WTC11 (cell line): ENCODE measurements around the gene FOXL2. TPM values are rescaled to one million over a fixed set of nuclear protein-coding genes. Genes with fewer than 3 reads are reported as not detected.

Experiments used
- ATAC-seq: fragments of 200-7000 bp; cut with Tn5 transposase; 2 replicates; pipeline ENCODE4 v1.10.0; 2021; ENCODE audit warnings: mild to moderate bottlenecking, moderate library complexity
- CTCF ChIA-PET: fragments of 300-600 bp; sonication (Branson Sonifier 250); formaldehyde crosslinking; loops from one replicate; lab custom pipeline; 2021; ENCODE audit warnings: antibody characterized with exemption; lab: Charles Lee
- POLR2A ChIA-PET: fragments of 350-600 bp; sonication (Branson Sonifier 250); formaldehyde crosslinking; loops from one replicate; lab custom pipeline; 2021; ENCODE audit warnings: antibody characterized with exemption; lab: Charles Lee
- DNase-seq: peaks from one replicate; pipeline ENCODE4 v3.0.0; 2021; ENCODE audit warnings: low spot score
- H3K27ac Mint-ChIP-seq: 2 replicates; pipeline ENCODE4 v1.8.0; 2021; ENCODE audit warnings: mixed read lengths
- H3K27me3 Mint-ChIP-seq: 2 replicates; pipeline ENCODE4 v1.8.0; 2021; ENCODE audit warnings: low read depth, mild to moderate bottlenecking, moderate library complexity, mixed read lengths
- H3K36me3 Mint-ChIP-seq: 2 replicates; pipeline ENCODE4 v1.8.0; 2021; ENCODE audit warnings: mixed read lengths
- H3K4me1 Mint-ChIP-seq: 2 replicates; pipeline ENCODE4 v1.8.0; 2022; ENCODE audit warnings: mixed read lengths
- H3K4me3 Mint-ChIP-seq: 2 replicates; pipeline ENCODE4 v1.8.0; 2021; ENCODE audit warnings: mild to moderate bottlenecking, moderate library complexity, mixed read lengths
- H3K9me3 Mint-ChIP-seq: 2 replicates; pipeline ENCODE4 v1.8.0; 2021; ENCODE audit warnings: mixed read lengths
- ESRRA ChIP-seq: sonication (generic); formaldehyde crosslinking; IDR thresholded peaks from 2 replicates; pipeline ENCODE4 v1.8.1; 2022; ENCODE audit warnings: mild to moderate bottlenecking, missing genetic modification reagents, borderline replicate concordance
- FOXP4 ChIP-seq: sonication (generic); formaldehyde crosslinking; IDR thresholded peaks from 2 replicates; pipeline ENCODE4 v1.8.0; 2022; ENCODE audit warnings: mild to moderate bottlenecking, missing genetic modification reagents
- GABPB1 ChIP-seq: sonication (generic); formaldehyde crosslinking; IDR thresholded peaks from 2 replicates; pipeline ENCODE4 v1.8.1; 2023; ENCODE audit warnings: mild to moderate bottlenecking, missing genetic modification reagents
- GTF2I ChIP-seq: fragments of 250-450 bp; sonication (Bioruptor Pico); conservative IDR thresholded peaks from 2 replicates; pipeline ENCODE4 v1.4.0; 2021; ENCODE audit warnings: mild to moderate bottlenecking
- HMGA2 ChIP-seq: fragments of 250-450 bp; sonication (Bioruptor Pico); IDR thresholded peaks from 2 replicates; pipeline ENCODE4 v1.4.0; 2021; ENCODE audit warnings: mild to moderate bottlenecking, moderate library complexity
- JAZF1 ChIP-seq: fragments of 250-450 bp; sonication (Bioruptor Pico); IDR thresholded peaks from 2 replicates; pipeline ENCODE4 v1.9.0; 2021; ENCODE audit warnings: moderate library complexity, mild to moderate bottlenecking, inconsistent platforms
- MXD4 ChIP-seq: fragments of 250-450 bp; sonication (Bioruptor Pico); IDR thresholded peaks from 2 replicates; pipeline ENCODE4 v1.8.0; 2021; ENCODE audit warnings: mild to moderate bottlenecking, moderate library complexity, borderline replicate concordance
- NFE2L1 ChIP-seq: sonication (generic); formaldehyde crosslinking; IDR thresholded peaks from 2 replicates; pipeline ENCODE4 v1.8.1; 2023; ENCODE audit warnings: missing genetic modification reagents
- NR2C2 ChIP-seq: sonication (generic); formaldehyde crosslinking; IDR thresholded peaks from 2 replicates; pipeline ENCODE4 v1.8.0; 2022; ENCODE audit warnings: mild to moderate bottlenecking, missing genetic modification reagents
- NR3C1 ChIP-seq: sonication (generic); formaldehyde crosslinking; conservative IDR thresholded peaks from 2 replicates; pipeline ENCODE4 v1.8.1; 2023; ENCODE audit warnings: low read depth, mild to moderate bottlenecking, missing genetic modification reagents
- PRDM15 ChIP-seq: sonication (generic); formaldehyde crosslinking; IDR thresholded peaks from 2 replicates; pipeline ENCODE4 v1.8.0; 2022; ENCODE audit warnings: missing genetic modification reagents
- RELA ChIP-seq: sonication (generic); formaldehyde crosslinking; IDR thresholded peaks from 2 replicates; pipeline ENCODE4 v1.8.1; 2022; ENCODE audit warnings: missing genetic modification reagents, mild to moderate bottlenecking, borderline replicate concordance
- STAT6 ChIP-seq: sonication (generic); formaldehyde crosslinking; conservative IDR thresholded peaks from 2 replicates; pipeline ENCODE4 v1.8.1; 2023; ENCODE audit warnings: mild to moderate bottlenecking, low read depth, missing genetic modification reagents, moderate library complexity
- ZNF396 ChIP-seq: fragments of 250-450 bp; sonication (Bioruptor Pico); IDR thresholded peaks from 2 replicates; pipeline ENCODE4 v1.8.0; 2021; ENCODE audit warnings: mild to moderate bottlenecking, moderate library complexity, borderline replicate concordance
- ZNF423 ChIP-seq: fragments of 250-450 bp; sonication (Bioruptor Pico); IDR thresholded peaks from 2 replicates; pipeline ENCODE4 v2.1.2; 2022; ENCODE audit warnings: mild to moderate bottlenecking, moderate library complexity
- ZNF671 ChIP-seq: fragments of 250-450 bp; sonication (Bioruptor Pico); IDR thresholded peaks from 2 replicates; pipeline ENCODE4 v1.8.0; 2021; ENCODE audit warnings: mild to moderate bottlenecking
- total RNA-seq: library from RNA; stranded (reverse); gene quantifications from 3 replicates; pipeline ENCODE4 v1.2.3, GENCODE V29; 2021
- TF ChIP-seq, protein P1 (sequence below): fragments of 250-450 bp; sonication (Bioruptor Pico); IDR thresholded peaks from 2 replicates; pipeline ENCODE4 v1.9.0; 2021; ENCODE audit warnings: mild to moderate bottlenecking, borderline replicate concordance
- TF ChIP-seq, protein P2 (sequence below): sonication (generic); formaldehyde crosslinking; IDR thresholded peaks from 2 replicates; pipeline ENCODE4 v1.8.0; 2022; ENCODE audit warnings: mild to moderate bottlenecking, missing genetic modification reagents
- TF ChIP-seq, protein P3 (sequence below): fragments of 250-450 bp; sonication (Bioruptor Pico); IDR thresholded peaks from 2 replicates; pipeline ENCODE4 v1.9.0; 2021; ENCODE audit warnings: mild to moderate bottlenecking

The FOXL2 gene
- total RNA-seq, 1 experiment from 2014 or later: 1.4 TPM

DNA sequence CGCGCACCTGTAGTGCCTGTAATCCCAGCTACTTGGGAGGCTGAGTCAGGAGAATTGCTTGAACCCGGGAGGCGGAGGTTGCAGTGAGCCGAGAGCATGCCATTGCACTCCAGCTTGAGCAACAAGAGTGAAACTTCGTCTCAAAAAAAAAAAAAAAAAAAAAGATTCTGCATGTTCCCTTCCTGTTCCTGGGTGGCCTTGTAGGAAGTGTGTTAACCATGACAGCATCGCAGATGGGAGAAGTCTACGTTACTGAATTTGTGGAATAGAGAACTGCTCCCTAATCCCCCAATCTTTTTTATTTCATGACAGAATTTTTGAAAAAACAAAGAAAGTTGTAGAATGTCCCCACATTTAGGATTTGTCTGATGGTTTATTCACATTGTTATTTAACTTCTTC, 45.4 kb downstream of the FOXL2 start:
- no peak for ATAC-seq
- Mint-ChIP-seq H3K36me3 (0 out of 2 replicates have a peak, but pooled peaks cover 3% of the 10 kb centered on the region), H3K4me1 (no peaks in the 10 kb centered on the region), H3K4me3 (no peak overlapping the region), H3K27me3 (no peaks in the 10 kb centered on the region; the same call in 1 of the 2 replicates), H3K9me3 (peaks cover 3% of the 10 kb centered on the region; the same call in 1 of the 2 replicates), H3K27ac (no peak overlapping the region)
- TF ChIP-seq STAT6 (CRISPR knock-in tag): no peak
- no peak for TF ChIP-seq GTF2I (CRISPR knock-in tag)
- TF ChIP-seq, protein P1, sequence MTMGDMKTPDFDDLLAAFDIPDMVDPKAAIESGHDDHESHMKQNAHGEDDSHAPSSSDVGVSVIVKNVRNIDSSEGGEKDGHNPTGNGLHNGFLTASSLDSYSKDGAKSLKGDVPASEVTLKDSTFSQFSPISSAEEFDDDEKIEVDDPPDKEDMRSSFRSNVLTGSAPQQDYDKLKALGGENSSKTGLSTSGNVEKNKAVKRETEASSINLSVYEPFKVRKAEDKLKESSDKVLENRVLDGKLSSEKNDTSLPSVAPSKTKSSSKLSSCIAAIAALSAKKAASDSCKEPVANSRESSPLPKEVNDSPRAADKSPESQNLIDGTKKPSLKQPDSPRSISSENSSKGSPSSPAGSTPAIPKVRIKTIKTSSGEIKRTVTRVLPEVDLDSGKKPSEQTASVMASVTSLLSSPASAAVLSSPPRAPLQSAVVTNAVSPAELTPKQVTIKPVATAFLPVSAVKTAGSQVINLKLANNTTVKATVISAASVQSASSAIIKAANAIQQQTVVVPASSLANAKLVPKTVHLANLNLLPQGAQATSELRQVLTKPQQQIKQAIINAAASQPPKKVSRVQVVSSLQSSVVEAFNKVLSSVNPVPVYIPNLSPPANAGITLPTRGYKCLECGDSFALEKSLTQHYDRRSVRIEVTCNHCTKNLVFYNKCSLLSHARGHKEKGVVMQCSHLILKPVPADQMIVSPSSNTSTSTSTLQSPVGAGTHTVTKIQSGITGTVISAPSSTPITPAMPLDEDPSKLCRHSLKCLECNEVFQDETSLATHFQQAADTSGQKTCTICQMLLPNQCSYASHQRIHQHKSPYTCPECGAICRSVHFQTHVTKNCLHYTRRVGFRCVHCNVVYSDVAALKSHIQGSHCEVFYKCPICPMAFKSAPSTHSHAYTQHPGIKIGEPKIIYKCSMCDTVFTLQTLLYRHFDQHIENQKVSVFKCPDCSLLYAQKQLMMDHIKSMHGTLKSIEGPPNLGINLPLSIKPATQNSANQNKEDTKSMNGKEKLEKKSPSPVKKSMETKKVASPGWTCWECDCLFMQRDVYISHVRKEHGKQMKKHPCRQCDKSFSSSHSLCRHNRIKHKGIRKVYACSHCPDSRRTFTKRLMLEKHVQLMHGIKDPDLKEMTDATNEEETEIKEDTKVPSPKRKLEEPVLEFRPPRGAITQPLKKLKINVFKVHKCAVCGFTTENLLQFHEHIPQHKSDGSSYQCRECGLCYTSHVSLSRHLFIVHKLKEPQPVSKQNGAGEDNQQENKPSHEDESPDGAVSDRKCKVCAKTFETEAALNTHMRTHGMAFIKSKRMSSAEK (CRISPR knock-in tag): no peak
- no peak for TF ChIP-seq ZNF671 (CRISPR knock-in tag)
- TF ChIP-seq RELA: no peak
- TF ChIP-seq, protein P2, sequence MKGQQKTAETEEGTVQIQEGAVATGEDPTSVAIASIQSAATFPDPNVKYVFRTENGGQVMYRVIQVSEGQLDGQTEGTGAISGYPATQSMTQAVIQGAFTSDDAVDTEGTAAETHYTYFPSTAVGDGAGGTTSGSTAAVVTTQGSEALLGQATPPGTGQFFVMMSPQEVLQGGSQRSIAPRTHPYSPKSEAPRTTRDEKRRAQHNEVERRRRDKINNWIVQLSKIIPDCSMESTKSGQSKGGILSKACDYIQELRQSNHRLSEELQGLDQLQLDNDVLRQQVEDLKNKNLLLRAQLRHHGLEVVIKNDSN (CRISPR knock-in tag): no peak
- no peak for TF ChIP-seq ESRRA (CRISPR knock-in tag)
- no peak for TF ChIP-seq FOXP4 (CRISPR knock-in tag)
- TF ChIP-seq JAZF1: no peak
- TF ChIP-seq NR3C1 (CRISPR knock-in tag): no peak
- no peak for TF ChIP-seq ZNF396 (CRISPR knock-in tag)
- TF ChIP-seq PRDM15 (CRISPR knock-in tag): no peak
- no peak for TF ChIP-seq HMGA2 (CRISPR knock-in tag)
- no peak for TF ChIP-seq NFE2L1 (CRISPR knock-in tag)
- TF ChIP-seq NR2C2: no peak
- no peak for TF ChIP-seq ZNF423 (CRISPR knock-in tag)
- TF ChIP-seq GABPB1 (CRISPR knock-in tag): no peak
- no peak for TF ChIP-seq MXD4 (CRISPR knock-in tag)
- TF ChIP-seq, protein P3, sequence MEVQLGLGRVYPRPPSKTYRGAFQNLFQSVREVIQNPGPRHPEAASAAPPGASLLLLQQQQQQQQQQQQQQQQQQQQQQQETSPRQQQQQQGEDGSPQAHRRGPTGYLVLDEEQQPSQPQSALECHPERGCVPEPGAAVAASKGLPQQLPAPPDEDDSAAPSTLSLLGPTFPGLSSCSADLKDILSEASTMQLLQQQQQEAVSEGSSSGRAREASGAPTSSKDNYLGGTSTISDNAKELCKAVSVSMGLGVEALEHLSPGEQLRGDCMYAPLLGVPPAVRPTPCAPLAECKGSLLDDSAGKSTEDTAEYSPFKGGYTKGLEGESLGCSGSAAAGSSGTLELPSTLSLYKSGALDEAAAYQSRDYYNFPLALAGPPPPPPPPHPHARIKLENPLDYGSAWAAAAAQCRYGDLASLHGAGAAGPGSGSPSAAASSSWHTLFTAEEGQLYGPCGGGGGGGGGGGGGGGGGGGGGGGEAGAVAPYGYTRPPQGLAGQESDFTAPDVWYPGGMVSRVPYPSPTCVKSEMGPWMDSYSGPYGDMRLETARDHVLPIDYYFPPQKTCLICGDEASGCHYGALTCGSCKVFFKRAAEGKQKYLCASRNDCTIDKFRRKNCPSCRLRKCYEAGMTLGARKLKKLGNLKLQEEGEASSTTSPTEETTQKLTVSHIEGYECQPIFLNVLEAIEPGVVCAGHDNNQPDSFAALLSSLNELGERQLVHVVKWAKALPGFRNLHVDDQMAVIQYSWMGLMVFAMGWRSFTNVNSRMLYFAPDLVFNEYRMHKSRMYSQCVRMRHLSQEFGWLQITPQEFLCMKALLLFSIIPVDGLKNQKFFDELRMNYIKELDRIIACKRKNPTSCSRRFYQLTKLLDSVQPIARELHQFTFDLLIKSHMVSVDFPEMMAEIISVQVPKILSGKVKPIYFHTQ (CRISPR knock-in tag): no peak
- ChIA-PET CTCF (interaction anchor here (5.1 kb wide), 1 partner anchor 14 kb away, joined by 49 read pairs; no protein-coding TSS in a partner anchor), POLR2A (no interaction called here)
- no peak for DNase-seq
